Measurements from ENCODE around the gene NDUFAF8. TPM values are rescaled to one million over a fixed set of nuclear protein-coding genes. Genes with fewer than 3 reads are reported as not detected.

NDUFAF8 gene
- polyA plus RNA-seq, 1 donor from 2014 or later, result 76.4 TPM

DNA sequence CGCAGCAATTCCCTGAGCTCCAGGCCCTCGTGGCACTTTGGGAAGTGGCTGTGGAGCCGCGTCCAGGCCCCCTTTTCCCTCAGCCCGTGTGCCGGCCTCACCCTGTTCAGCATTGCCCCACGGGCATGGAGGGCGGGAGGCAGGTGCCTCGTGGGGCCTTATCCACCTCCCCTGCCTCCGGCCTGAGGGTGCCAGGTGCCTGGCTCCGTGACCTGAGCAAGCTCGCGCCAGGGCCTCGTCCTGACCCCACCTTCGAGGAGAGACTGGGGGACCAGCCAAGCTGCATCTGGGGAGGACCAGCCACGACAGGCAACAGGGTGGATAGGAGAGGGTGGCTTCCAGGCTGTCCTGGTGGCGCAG, 46.1 kb upstream of the NDUFAF8 start:
- Histone ChIP-seq H3K9me2 (ENCODE audit: insufficient read depth, low read length) (no peaks in the 10 kb centered on the region), H3K79me2 (replicated peaks; ENCODE audit: insufficient read depth, low read length) (no peaks in the 10 kb centered on the region), H3F3A (ENCODE audit: insufficient read depth, low read length, poor library complexity, severe bottlenecking) (no peaks in the 10 kb centered on the region), H3K27me3 (ENCODE audit: insufficient read depth, low read depth, low read length) (no peaks in the 10 kb centered on the region), H3K36me3 (ENCODE audit: insufficient read depth, low read length) (no peaks in the 10 kb centered on the region), H4K20me1 (ENCODE audit: insufficient read depth) (no peaks in the 10 kb centered on the region), H3K4me3 (ENCODE audit: low read length) (no peak overlapping the region), H3K4me2 (ENCODE audit: low read length) (no peak overlapping the region), H3K27ac (ENCODE audit: low read length) (no peak overlapping the region), H3K9ac (ENCODE audit: low read length) (no peak overlapping the region), H3K9me3 (ENCODE audit: low read length) (no peaks in the 10 kb centered on the region), H2AFZ (ENCODE audit: low read depth, low read length) (no peak overlapping the region)
- TF ChIP-seq TAF1 (IDR thresholded peaks at IDR 0.05; ENCODE audit: low read depth), result no peak
- TF ChIP-seq EZH2 (IDR thresholded peaks at IDR 0.05; ENCODE audit: borderline replicate concordance, insufficient read depth, low read length, poor library complexity, severe bottlenecking), result no peak

- no peaks in the 10 kb centered on the region for H3F3A ChIP-seq (ENCODE audit: insufficient read depth, low read length, poor library complexity, severe bottlenecking)
- no peaks in the 10 kb centered on the region for H4K20me1 ChIP-seq (ENCODE audit: insufficient read depth)
- no peak overlapping the region for H3K27ac ChIP-seq (ENCODE audit: low read length)
- no peaks in the 10 kb centered on the region for H3K9me3 ChIP-seq (ENCODE audit: low read length)
- no peak for TF ChIP-seq EP300 (conservative IDR thresholded peaks at IDR 0.05; ENCODE audit: poor library complexity, severe bottlenecking)
- no peak for TF ChIP-seq MXI1 (conservative IDR thresholded peaks at IDR 0.05; ENCODE audit: poor library complexity, severe bottlenecking)
- TF ChIP-seq RAD21 (conservative IDR thresholded peaks at IDR 0.05), result no peak
- TF ChIP-seq, protein P1, sequence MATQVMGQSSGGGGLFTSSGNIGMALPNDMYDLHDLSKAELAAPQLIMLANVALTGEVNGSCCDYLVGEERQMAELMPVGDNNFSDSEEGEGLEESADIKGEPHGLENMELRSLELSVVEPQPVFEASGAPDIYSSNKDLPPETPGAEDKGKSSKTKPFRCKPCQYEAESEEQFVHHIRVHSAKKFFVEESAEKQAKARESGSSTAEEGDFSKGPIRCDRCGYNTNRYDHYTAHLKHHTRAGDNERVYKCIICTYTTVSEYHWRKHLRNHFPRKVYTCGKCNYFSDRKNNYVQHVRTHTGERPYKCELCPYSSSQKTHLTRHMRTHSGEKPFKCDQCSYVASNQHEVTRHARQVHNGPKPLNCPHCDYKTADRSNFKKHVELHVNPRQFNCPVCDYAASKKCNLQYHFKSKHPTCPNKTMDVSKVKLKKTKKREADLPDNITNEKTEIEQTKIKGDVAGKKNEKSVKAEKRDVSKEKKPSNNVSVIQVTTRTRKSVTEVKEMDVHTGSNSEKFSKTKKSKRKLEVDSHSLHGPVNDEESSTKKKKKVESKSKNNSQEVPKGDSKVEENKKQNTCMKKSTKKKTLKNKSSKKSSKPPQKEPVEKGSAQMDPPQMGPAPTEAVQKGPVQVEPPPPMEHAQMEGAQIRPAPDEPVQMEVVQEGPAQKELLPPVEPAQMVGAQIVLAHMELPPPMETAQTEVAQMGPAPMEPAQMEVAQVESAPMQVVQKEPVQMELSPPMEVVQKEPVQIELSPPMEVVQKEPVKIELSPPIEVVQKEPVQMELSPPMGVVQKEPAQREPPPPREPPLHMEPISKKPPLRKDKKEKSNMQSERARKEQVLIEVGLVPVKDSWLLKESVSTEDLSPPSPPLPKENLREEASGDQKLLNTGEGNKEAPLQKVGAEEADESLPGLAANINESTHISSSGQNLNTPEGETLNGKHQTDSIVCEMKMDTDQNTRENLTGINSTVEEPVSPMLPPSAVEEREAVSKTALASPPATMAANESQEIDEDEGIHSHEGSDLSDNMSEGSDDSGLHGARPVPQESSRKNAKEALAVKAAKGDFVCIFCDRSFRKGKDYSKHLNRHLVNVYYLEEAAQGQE (IDR thresholded peaks at IDR 0.05; ENCODE audit: borderline replicate concordance), result no peak
- no peak for TF ChIP-seq CTCF (IDR thresholded peaks at IDR 0.05; ENCODE audit: poor library complexity, severe bottlenecking)
- TF ChIP-seq POLR2AphosphoS5 (IDR thresholded peaks at IDR 0.05), result no peak
- TF ChIP-seq SMC3 (conservative IDR thresholded peaks at IDR 0.05; ENCODE audit: poor library complexity), result no peak
- no peak for TF ChIP-seq EZH2 (IDR thresholded peaks at IDR 0.05; ENCODE audit: borderline replicate concordance, insufficient read depth, low read length, poor library complexity, severe bottlenecking)
- no peak for TF ChIP-seq TAF1 (IDR thresholded peaks at IDR 0.05; ENCODE audit: low read depth)
- no peaks in the 10 kb centered on the region for H3K79me2 ChIP-seq (replicated peaks; ENCODE audit: insufficient read depth, low read length)
- H3K27me3 ChIP-seq (ENCODE audit: insufficient read depth, low read depth, low read length), result no peaks in the 10 kb centered on the region
- no peak overlapping the region for H2AFZ ChIP-seq (ENCODE audit: low read depth, low read length)
- H3K4me2 ChIP-seq (ENCODE audit: low read length), result no peak overlapping the region
- no peak overlapping the region for H3K9ac ChIP-seq (ENCODE audit: low read length)
- H3K9me2 ChIP-seq (ENCODE audit: insufficient read depth, low read length), result no peaks in the 10 kb centered on the region
- no peak overlapping the region for H3K4me3 ChIP-seq (ENCODE audit: low read length)
- no peaks in the 10 kb centered on the region for H3K36me3 ChIP-seq (ENCODE audit: insufficient read depth, low read length)
Observed at GRCh38 chr17:81193470-81194224, 45.5 kb upstream of the NDUFAF8 start.

Data from neural cell (in vitro differentiated cells).